HEK293 (cell line): ENCODE results near the gene SHROOM3.

Experiments used
- CTCF ChIA-PET: fragments of 350-600 bp; formaldehyde crosslinking; extraction: SDS; loops from one replicate; lab custom pipeline; 2021; ENCODE audit warnings: antibody characterized with exemption; lab: Yijun Ruan, JAX
- POLR2A ChIA-PET: fragments of 300-600 bp; formaldehyde crosslinking; extraction: SDS; loops from one replicate; lab custom pipeline; 2020; ENCODE audit warnings: antibody characterized with exemption, inconsistent platforms; lab: Yijun Ruan, JAX
- H3K27ac ChIP-seq: fragments of 200-500 bp; sonication (Bioruptor generic); 2 replicates; pipeline ENCODE4 v1.5.1; 2014; ENCODE audit warnings: low read depth, low read length, control low read depth, inconsistent platforms; ENCODE audit errors: extremely low read depth
- H3K36me3 ChIP-seq, 2 experiments: fragments of 200-500 bp in 1 of 2; sonication (Bioruptor generic) in 1 of 2; 1 replicate in 1 of 2; 2 replicates in 1 of 2; pipeline ENCODE4 v1.5.1; 2014 to 2017; ENCODE audit warnings: inconsistent platforms in 2 of 2, low read length in 2 of 2; ENCODE audit not compliant: control insufficient read depth in 2 of 2, insufficient read depth in 1 of 2
- H3K4me1 ChIP-seq: fragments of 200-500 bp; sonication (Bioruptor generic); 2 replicates; pipeline ENCODE4 v1.5.1; 2014; ENCODE audit warnings: mild to moderate bottlenecking, low read length, inconsistent platforms; ENCODE audit not compliant: control insufficient read depth, insufficient read depth
- H3K4me3 ChIP-seq: 2 replicates; pipeline ENCODE4 v1.5.1; 2011; ENCODE audit warnings: low read depth, mild to moderate bottlenecking, control low read depth, low read length, moderate library complexity
- H3K9me3 ChIP-seq: fragments of 200-500 bp; sonication (Bioruptor generic); 2 replicates; pipeline ENCODE4 v1.5.1; 2014; ENCODE audit warnings: low read depth, low read length, inconsistent platforms; ENCODE audit not compliant: control insufficient read depth, insufficient read depth
- BCL11B ChIP-seq: fragments of 450-650 bp; formaldehyde crosslinking; IDR thresholded peaks from 2 replicates; pipeline ENCODE4 v1.5.1; 2016; ENCODE audit warnings: low read depth, missing biosample characterization, missing genetic modification characterization
- HOXC10 ChIP-seq: sonication (generic); formaldehyde crosslinking; IDR thresholded peaks from 2 replicates; pipeline ENCODE4 v1.8.1; 2023; ENCODE audit warnings: mild to moderate bottlenecking, missing genetic modification reagents
- MYNN ChIP-seq: fragments of 450-650 bp; formaldehyde crosslinking; IDR thresholded peaks from 2 replicates; pipeline ENCODE4 v1.5.1; 2016; ENCODE audit warnings: missing biosample characterization, missing genetic modification characterization, borderline replicate concordance
- MZF1 ChIP-seq: fragments of 450-650 bp; formaldehyde crosslinking; IDR thresholded peaks from 2 replicates; pipeline ENCODE4 v1.5.1; 2017; ENCODE audit warnings: missing biosample characterization, missing genetic modification characterization, borderline replicate concordance
- OSR2 ChIP-seq: fragments of 450-650 bp; formaldehyde crosslinking; IDR thresholded peaks from 2 replicates; pipeline ENCODE4 v1.5.1; 2016; ENCODE audit warnings: missing biosample characterization, missing genetic modification characterization
- PRDM1 ChIP-seq: fragments of 450-650 bp; formaldehyde crosslinking; IDR thresholded peaks from 2 replicates; pipeline ENCODE4; 2016; ENCODE audit warnings: missing biosample characterization, missing genetic modification characterization
- SCRT1 ChIP-seq: fragments of 450-650 bp; formaldehyde crosslinking; IDR thresholded peaks from 2 replicates; pipeline ENCODE4 v1.5.1; 2016; ENCODE audit warnings: missing biosample characterization, missing genetic modification characterization, borderline replicate concordance
- ZBTB8A ChIP-seq: fragments of 450-650 bp; formaldehyde crosslinking; IDR thresholded peaks from 2 replicates; pipeline ENCODE4 v1.5.1; 2016; ENCODE audit warnings: missing biosample characterization, missing genetic modification characterization
- ZEB2 ChIP-seq: fragments of 450-650 bp; formaldehyde crosslinking; IDR thresholded peaks from 2 replicates; pipeline ENCODE4 v1.5.1; 2016; ENCODE audit warnings: missing biosample characterization, missing genetic modification characterization
- ZNF121 ChIP-seq: fragments of 450-650 bp; formaldehyde crosslinking; IDR thresholded peaks from 2 replicates; pipeline ENCODE4 v1.5.1; 2016; ENCODE audit warnings: missing biosample characterization, missing genetic modification characterization
- ZNF133 ChIP-seq: fragments of 450-650 bp; formaldehyde crosslinking; IDR thresholded peaks from 2 replicates; pipeline ENCODE4 v1.5.1; 2016; ENCODE audit warnings: missing biosample characterization, missing genetic modification characterization
- ZNF19 ChIP-seq: fragments of 450-650 bp; formaldehyde crosslinking; IDR thresholded peaks from 2 replicates; pipeline ENCODE4; 2016; ENCODE audit warnings: missing biosample characterization, missing genetic modification characterization, low read depth
- ZNF2 ChIP-seq: fragments of 450-650 bp; formaldehyde crosslinking; IDR thresholded peaks from 2 replicates; pipeline ENCODE4 v1.5.1; 2016; ENCODE audit warnings: missing biosample characterization, missing genetic modification characterization
- ZNF23 ChIP-seq: fragments of 450-650 bp; formaldehyde crosslinking; IDR thresholded peaks from 2 replicates; pipeline ENCODE4 v1.5.1; 2016; ENCODE audit warnings: missing biosample characterization, missing genetic modification characterization, borderline replicate concordance
- ZNF239 ChIP-seq: fragments of 450-650 bp; formaldehyde crosslinking; IDR thresholded peaks from 2 replicates; pipeline ENCODE4 v1.5.1; 2016; ENCODE audit warnings: missing biosample characterization, missing genetic modification characterization
- ZNF354C ChIP-seq: fragments of 450-650 bp; formaldehyde crosslinking; IDR thresholded peaks from 2 replicates; pipeline ENCODE4 v1.5.1; 2016; ENCODE audit warnings: missing biosample characterization, missing genetic modification characterization, low read depth, borderline replicate concordance
- ZNF404 ChIP-seq: fragments of 450-650 bp; formaldehyde crosslinking; IDR thresholded peaks from 2 replicates; pipeline ENCODE4 v1.5.1; 2017; ENCODE audit warnings: missing biosample characterization, missing genetic modification characterization
- ZNF423 ChIP-seq: fragments of 450-650 bp; formaldehyde crosslinking; IDR thresholded peaks from 2 replicates; pipeline ENCODE4 v1.5.1; 2016; ENCODE audit warnings: missing biosample characterization, missing genetic modification characterization
- ZNF513 ChIP-seq: fragments of 450-650 bp; IDR thresholded peaks from 2 replicates; pipeline ENCODE4 v1.5.1; 2018; ENCODE audit warnings: missing biosample characterization, missing genetic modification characterization
- ZNF544 ChIP-seq: fragments of 450-650 bp; formaldehyde crosslinking; IDR thresholded peaks from 2 replicates; pipeline ENCODE4 v1.5.0; 2017; ENCODE audit warnings: missing biosample characterization, missing genetic modification characterization
- ZNF548 ChIP-seq: fragments of 450-650 bp; formaldehyde crosslinking; IDR thresholded peaks from 2 replicates; pipeline ENCODE4 v1.5.1; 2016; ENCODE audit warnings: missing biosample characterization, missing genetic modification characterization
- ZNF560 ChIP-seq: fragments of 450-650 bp; formaldehyde crosslinking; IDR thresholded peaks from 2 replicates; pipeline ENCODE4 v1.5.1; 2017; ENCODE audit warnings: missing biosample characterization, missing genetic modification characterization, borderline replicate concordance
- ZNF561 ChIP-seq: fragments of 450-650 bp; IDR thresholded peaks from 2 replicates; pipeline ENCODE4 v1.5.1; 2018; ENCODE audit warnings: missing biosample characterization, missing genetic modification characterization, borderline replicate concordance
- ZNF626 ChIP-seq: fragments of 450-650 bp; sonication (Bioruptor Pico); formaldehyde crosslinking; IDR thresholded peaks from 2 replicates; pipeline ENCODE4 v1.5.1; 2018; ENCODE audit warnings: missing biosample characterization, missing genetic modification characterization, inconsistent platforms
- ZNF704 ChIP-seq: fragments of 450-650 bp; formaldehyde crosslinking; IDR thresholded peaks from 2 replicates; pipeline ENCODE4 v1.5.1; 2016; ENCODE audit warnings: missing biosample characterization, missing genetic modification characterization
- ZNF830 ChIP-seq: fragments of 450-650 bp; IDR thresholded peaks from 2 replicates; pipeline ENCODE4 v1.5.0; 2018; ENCODE audit warnings: missing biosample characterization, missing genetic modification characterization, low read depth, mild to moderate bottlenecking, moderate library complexity
- ZSCAN23 ChIP-seq: fragments of 450-650 bp; formaldehyde crosslinking; IDR thresholded peaks from 2 replicates; pipeline ENCODE4 v1.5.1; 2016; ENCODE audit warnings: missing biosample characterization, missing genetic modification characterization
- ZSCAN4 ChIP-seq: fragments of 450-650 bp; formaldehyde crosslinking; IDR thresholded peaks from 2 replicates; pipeline ENCODE4 v1.5.1; 2017; ENCODE audit warnings: missing biosample characterization, missing genetic modification characterization
- TF ChIP-seq, protein P1 (sequence below): fragments of 450-650 bp; formaldehyde crosslinking; IDR thresholded peaks from 2 replicates; pipeline ENCODE4 v1.5.1; 2016; ENCODE audit warnings: missing biosample characterization, missing genetic modification characterization
- TF ChIP-seq, protein P2 (sequence below): fragments of 450-650 bp; formaldehyde crosslinking; IDR thresholded peaks from 2 replicates; pipeline ENCODE4 v1.5.1; 2017; ENCODE audit warnings: missing biosample characterization, missing genetic modification characterization

SHROOM3 gene

GRCh38 chr4:76718021-76718420 is 283.0 kb downstream of the SHROOM3 start (continued):
- TF ChIP-seq ZNF704 (tag by site-specific recombination) (no peak), ZEB2 (tag by site-specific recombination) (no peak), ZNF133 (tag by site-specific recombination) (no peak), ZNF354C (tag by site-specific recombination) (no peak), HOXC10 (CRISPR knock-in tag) (no peak), ZNF2 (tag by site-specific recombination) (no peak), ZNF423 (no peak), BCL11B (tag by site-specific recombination) (no peak), ZNF626 (no peak)

DNA sequence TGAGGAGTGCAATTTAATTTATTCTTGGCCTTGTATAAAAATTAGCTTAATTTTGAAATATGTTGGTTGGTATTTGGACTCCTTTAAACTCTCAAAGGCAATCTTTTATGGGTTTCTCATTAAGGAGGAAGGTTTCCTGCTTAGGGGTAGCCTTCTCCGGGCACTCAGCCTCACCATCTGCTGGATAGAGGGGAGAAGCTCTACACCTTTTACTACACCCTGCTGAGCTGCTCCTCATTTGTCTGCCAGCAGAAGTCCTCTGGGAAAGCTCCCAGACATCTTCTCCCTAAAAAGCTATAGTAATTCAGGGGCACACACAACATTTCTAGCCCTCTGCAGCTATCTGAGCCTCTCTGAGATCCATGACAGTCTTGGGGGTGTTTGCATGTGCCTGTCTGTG is 283.8 kb downstream of the SHROOM3 start:
- TF ChIP-seq ZNF560 (tag by site-specific recombination) (no peak), OSR2 (tag by site-specific recombination) (no peak), SCRT1 (tag by site-specific recombination) (no peak), ZNF513 (tag by site-specific recombination) (no peak), PRDM1 (no peak), ZNF19 (no peak), ZNF548 (no peak), ZNF121 (no peak), ZNF830 (tag by site-specific recombination) (no peak), ZNF23 (no peak), ZNF239 (no peak)
- TF ChIP-seq, protein P1, sequence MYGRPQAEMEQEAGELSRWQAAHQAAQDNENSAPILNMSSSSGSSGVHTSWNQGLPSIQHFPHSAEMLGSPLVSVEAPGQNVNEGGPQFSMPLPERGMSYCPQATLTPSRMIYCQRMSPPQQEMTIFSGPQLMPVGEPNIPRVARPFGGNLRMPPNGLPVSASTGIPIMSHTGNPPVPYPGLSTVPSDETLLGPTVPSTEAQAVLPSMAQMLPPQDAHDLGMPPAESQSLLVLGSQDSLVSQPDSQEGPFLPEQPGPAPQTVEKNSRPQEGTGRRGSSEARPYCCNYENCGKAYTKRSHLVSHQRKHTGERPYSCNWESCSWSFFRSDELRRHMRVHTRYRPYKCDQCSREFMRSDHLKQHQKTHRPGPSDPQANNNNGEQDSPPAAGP (tag by site-specific recombination), result no peak
- TF ChIP-seq, all 188 proteins: peak for 0
- H3K4me3 ChIP-seq, result no peak overlapping the region
- no peaks in the 10 kb centered on the region for H3K9me3 ChIP-seq
- no peak overlapping the region for H3K27ac ChIP-seq
- no peaks in the 10 kb centered on the region for H3K4me1 ChIP-seq
- POLR2A ChIA-PET, result no interaction called here
- CTCF ChIA-PET, result interaction anchor here (0.7 kb wide), 1 partner anchor 85 kb away, joined by 5 read pairs; no protein-coding TSS in a partner anchor
- H3K36me3 ChIP-seq, result no peaks in the 10 kb centered on the region

DNA sequence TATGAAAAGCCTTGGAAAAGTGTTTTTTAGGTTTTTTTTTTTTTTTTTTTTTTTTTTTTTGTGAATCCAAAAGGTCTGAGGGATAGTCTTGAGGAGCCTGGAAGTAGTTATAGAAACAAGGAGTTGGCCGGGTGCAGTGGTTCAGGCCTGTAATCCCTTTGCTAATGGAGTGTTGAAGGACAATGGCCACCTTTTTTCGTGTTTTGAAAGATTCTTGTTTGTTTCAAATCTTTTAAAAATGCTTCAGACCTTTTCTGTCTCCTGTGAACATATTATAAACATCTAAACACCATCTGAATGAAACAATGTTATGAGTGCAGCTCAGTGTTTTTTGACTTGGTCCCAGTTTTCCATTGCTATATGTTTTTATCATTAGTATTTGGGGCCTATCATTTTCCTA is 285.1 kb downstream of the SHROOM3 start:
- ChIA-PET CTCF (interaction anchor here (0.6 kb wide), 1 partner anchor 134 kb away, joined by 3 read pairs; no protein-coding TSS in a partner anchor), POLR2A (no interaction called here)
- Histone ChIP-seq H3K4me3 (no peak overlapping the region), H3K36me3 (no peaks in the 10 kb centered on the region), H3K9me3 (no peaks in the 10 kb centered on the region), H3K27ac (no peak overlapping the region), H3K4me1 (peaks cover 3% of the 10 kb centered on the region; the same call in 1 of the 2 replicates)
- TF ChIP-seq OSR2 (tag by site-specific recombination), result no peak
- TF ChIP-seq ZBTB8A (tag by site-specific recombination), result no peak
- TF ChIP-seq MZF1 (tag by site-specific recombination), result no peak
- no peak for TF ChIP-seq MYNN
- TF ChIP-seq ZSCAN4, result no peak
- TF ChIP-seq ZNF544, result no peak
- no peak for TF ChIP-seq ZNF404 (tag by site-specific recombination)
- TF ChIP-seq ZSCAN23 (tag by site-specific recombination), result no peak
- TF ChIP-seq, protein P2, sequence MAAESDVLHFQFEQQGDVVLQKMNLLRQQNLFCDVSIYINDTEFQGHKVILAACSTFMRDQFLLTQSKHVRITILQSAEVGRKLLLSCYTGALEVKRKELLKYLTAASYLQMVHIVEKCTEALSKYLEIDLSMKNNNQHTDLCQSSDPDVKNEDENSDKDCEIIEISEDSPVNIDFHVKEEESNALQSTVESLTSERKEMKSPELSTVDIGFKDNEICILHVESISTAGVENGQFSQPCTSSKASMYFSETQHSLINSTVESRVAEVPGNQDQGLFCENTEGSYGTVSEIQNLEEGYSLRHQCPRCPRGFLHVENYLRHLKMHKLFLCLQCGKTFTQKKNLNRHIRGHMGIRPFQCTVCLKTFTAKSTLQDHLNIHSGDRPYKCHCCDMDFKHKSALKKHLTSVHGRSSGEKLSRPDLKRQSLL, result no peak
- TF ChIP-seq ZNF561 (tag by site-specific recombination), result no peak
